DOHH2 (cell line): ENCODE data around the gene CEMIP2.

Experiments used
- CTCF ChIP-seq: fragments of 200-600 bp; sonication (generic); IDR thresholded peaks from one replicate; pipeline ENCODE4 v1.5.1; 2014; ENCODE audit warnings: antibody characterized with exemption, mild to moderate bottlenecking, low read depth, low read length; ENCODE audit not compliant: poor library complexity, severe bottlenecking
- EZH2phosphoT487 ChIP-seq: fragments of 200-600 bp; sonication (generic); IDR thresholded peaks from 2 replicates; pipeline ENCODE4 v1.6.1; 2017; ENCODE audit warnings: borderline replicate concordance, mild to moderate bottlenecking, antibody characterized with exemption, low read length, moderate library complexity, mixed read lengths

- TF ChIP-seq CTCF (no peak), EZH2phosphoT487 (no peak)
Observed at GRCh38 chr9:71764463-71764862, 3.9 kb downstream of the CEMIP2 start.
